ENCODE data around the gene DCUN1D1. TPM values are rescaled to one million over a fixed set of nuclear protein-coding genes. Genes with fewer than 3 reads are reported as not detected.

Gene DCUN1D1
- total RNA-seq = 10 to 100 TPM; 14.2 to 23.5 TPM

DNA sequence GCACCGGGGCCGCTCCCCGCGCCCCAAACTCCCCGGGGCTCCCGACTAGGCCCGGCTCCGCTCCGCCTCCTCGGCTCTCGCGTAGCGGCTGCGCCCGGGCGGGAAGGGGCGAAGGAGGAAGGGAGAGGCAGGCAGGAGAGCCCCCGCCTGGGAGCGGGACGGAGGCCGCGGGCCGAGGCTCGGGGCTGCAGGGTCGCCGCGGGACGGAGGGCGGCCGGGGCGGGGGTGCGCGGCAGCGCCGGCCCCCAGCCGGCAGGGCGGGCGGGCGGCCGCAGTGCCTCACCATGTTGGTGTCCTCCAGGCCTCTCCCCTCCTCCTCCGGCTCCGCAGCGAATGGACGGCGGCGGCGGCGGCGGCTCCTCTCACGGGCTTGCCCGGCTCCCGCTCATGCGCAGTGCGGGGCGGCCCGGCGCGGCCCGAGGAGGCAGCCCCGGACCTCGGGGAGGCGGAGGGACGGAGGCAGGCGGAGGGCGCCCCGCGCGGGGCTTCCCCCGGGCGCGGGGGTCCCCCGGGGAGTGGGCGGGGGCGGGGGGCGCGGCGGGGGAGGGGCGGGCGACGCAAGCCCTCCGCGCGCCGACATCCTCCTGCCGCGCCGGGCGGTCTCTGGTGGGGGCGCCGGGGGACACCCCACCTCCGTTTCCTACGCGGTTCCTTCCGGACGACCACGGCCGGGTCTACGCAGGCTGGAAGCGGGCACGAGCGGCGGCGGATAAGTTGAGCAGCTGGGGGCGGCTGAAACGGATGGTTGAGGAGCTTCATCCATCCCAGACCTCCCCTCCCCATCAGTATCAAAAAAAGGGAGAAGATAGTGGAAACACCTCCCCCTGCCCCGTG, at the start of gene DCUN1D1:
Gene DCUN1D1 (minus strand): TSS at position 335 of the 834 bp plus-strand sequence. CDS start 49 bp downstream, at position 286.
- Histone ChIP-seq H3K9me3 (no peaks in the 10 kb centered on the region), H3K4me1 (peaks cover 0 to 20% of the 10 kb centered on the region in 2 donors), H3K27me3 (no peaks in the 10 kb centered on the region), H3K27ac (peak within 1 kb of the TSS; percentile 85 to 89), H3K4me3 (peak within 1 kb of the TSS; percentile 98), H3K36me3 (no peaks in the 10 kb centered on the region)
- DNase-seq (ENCODE audit: low spot score) = peak; percentile 78
- TF ChIP-seq, protein P1, sequence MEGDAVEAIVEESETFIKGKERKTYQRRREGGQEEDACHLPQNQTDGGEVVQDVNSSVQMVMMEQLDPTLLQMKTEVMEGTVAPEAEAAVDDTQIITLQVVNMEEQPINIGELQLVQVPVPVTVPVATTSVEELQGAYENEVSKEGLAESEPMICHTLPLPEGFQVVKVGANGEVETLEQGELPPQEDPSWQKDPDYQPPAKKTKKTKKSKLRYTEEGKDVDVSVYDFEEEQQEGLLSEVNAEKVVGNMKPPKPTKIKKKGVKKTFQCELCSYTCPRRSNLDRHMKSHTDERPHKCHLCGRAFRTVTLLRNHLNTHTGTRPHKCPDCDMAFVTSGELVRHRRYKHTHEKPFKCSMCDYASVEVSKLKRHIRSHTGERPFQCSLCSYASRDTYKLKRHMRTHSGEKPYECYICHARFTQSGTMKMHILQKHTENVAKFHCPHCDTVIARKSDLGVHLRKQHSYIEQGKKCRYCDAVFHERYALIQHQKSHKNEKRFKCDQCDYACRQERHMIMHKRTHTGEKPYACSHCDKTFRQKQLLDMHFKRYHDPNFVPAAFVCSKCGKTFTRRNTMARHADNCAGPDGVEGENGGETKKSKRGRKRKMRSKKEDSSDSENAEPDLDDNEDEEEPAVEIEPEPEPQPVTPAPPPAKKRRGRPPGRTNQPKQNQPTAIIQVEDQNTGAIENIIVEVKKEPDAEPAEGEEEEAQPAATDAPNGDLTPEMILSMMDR (IDR thresholded peaks at IDR 0.05) = no peak

DNA sequence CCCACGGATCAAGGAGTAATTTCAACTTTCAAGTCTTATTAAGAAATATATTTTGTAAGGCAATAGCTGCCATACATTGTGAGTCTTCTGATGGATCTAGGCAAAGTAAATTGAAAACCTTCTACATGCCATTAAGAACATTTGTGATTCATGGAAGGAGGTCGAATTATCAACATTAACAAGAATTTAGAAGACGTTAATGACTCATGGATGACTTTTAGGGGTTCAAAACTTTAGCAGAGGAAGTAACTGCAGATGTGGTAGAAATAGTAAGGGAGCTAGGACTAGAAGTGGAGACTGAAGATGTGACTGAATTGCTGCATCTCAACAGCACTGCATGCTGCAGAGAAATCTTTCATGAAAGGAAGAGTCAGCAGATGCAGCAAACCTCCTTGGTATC, 48.1 kb upstream of the DCUN1D1 start:
- Histone ChIP-seq H3K27me3 (no peaks in the 10 kb centered on the region), H3K27ac (no peak overlapping the region), H3K4me3 (no peak overlapping the region), H3K9me3 (peaks cover 0 to 6% of the 10 kb centered on the region in 2 donors), H3K4me1 (no peaks in the 10 kb centered on the region), H3K36me3 (peaks cover 32% of the 10 kb centered on the region)
- no peak for DNase-seq (ENCODE audit: low spot score)
- TF ChIP-seq, protein P1 (IDR thresholded peaks at IDR 0.05) = no peak

DNA sequence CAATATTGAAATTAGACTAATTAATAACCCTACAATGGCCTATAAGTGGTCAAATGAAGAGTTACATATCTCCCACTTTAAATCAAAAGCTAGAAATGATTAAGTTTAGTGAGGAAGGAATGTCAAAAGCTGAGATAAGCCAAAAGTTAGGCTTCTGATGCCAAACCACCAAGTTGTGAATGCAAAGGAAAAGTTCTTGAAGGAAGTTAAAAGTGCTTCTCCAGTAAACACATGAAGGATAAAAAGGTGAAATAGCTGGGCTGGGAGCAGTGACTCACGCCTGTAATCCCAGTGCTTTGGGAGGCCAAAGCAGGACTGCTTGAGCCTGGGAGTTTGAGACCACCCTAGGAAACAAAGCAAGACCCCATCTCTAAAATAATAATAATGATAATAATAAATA, 46.9 kb upstream of the DCUN1D1 start:
- no peak for DNase-seq (ENCODE audit: low spot score)
- peaks cover 28% of the 10 kb centered on the region for H3K36me3 ChIP-seq

DNA sequence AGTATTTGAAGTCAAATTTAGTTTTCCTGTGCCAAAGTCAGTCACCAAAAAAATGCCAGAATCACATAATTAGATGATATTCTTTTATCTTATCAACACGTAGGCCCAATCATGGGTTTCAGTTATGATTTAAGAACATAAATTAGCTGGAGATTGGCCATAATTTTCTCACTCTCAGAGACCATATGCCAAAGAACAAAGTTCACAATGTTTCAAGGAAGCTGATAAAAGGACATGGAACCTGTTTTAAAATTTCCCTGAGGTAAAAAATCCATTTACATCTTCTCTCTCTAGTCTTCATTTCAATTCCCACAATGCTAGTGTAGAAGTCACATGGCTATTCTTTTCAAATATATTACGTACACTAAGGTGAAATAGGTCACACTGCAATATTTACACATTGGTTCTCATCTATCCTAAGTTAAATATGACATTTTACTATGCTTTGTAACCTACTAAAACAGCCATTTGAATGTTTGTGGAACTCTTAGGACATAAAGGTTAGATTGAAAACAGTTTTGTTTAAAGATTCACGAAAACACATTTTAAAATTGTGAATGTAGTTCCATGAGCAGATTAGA, 42.7 kb upstream of the DCUN1D1 start:
- H3K27ac ChIP-seq = no peak overlapping the region
- no peaks in the 10 kb centered on the region for H3K27me3 ChIP-seq
- peaks cover 34% of the 10 kb centered on the region for H3K36me3 ChIP-seq
- H3K4me1 ChIP-seq = no peaks in the 10 kb centered on the region
- no peak overlapping the region for H3K4me3 ChIP-seq
- DNase-seq (ENCODE audit: low spot score) = no peak
- TF ChIP-seq, protein P1 (IDR thresholded peaks at IDR 0.05) = no peak
- H3K9me3 ChIP-seq = peaks cover 0 to 3% of the 10 kb centered on the region in 2 donors

More for the DNA sequence above, 46.9 kb upstream of the DCUN1D1 start:
- Histone ChIP-seq H3K4me3 (no peak overlapping the region), H3K4me1 (no peaks in the 10 kb centered on the region), H3K9me3 (peaks cover 0 to 6% of the 10 kb centered on the region in 2 donors), H3K27me3 (no peaks in the 10 kb centered on the region), H3K27ac (no peak overlapping the region)
- TF ChIP-seq, protein P1 (IDR thresholded peaks at IDR 0.05) = no peak

DNA sequence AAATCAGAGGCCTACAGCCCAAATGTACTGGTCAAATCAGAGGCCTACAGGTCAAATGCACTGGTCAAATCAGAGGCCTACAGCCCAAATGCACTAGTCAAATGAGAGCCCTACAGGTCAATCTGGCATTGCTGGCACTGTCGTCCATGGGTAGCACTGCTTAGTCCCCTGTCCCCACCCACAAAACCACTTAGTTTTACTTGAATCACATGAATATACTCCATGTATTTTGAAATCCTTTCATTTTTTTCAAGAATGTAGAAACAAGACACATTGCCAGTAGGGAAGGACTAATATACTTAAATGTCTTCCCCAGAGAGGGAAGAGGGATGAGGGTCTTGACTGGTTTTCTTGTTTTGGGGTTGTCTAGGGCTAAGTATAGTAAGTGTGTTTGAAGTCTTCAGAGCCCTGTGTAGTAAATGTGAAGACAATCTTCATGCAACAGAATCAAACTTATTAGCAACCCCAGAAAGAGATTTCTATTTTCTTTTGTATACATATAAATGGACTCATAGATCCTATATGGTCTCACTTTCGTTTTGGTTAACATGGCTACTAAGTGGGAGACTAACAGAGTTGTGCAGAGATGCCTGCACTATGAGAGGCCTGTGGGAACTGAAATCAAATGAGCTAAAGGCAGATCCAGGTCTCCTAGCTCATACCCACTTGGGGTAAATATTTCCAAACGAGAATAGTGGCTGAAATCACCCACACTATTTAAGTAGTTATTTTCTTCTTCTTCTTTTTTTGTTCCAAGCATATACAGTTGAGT, 38.3 kb upstream of the DCUN1D1 start:
- Histone ChIP-seq H3K27ac (no peak overlapping the region), H3K9me3 (no peaks in the 10 kb centered on the region), H3K4me1 (no peaks in the 10 kb centered on the region), H3K36me3 (peaks cover 45% of the 10 kb centered on the region), H3K4me3 (no peak overlapping the region), H3K27me3 (no peaks in the 10 kb centered on the region)
- DNase-seq (ENCODE audit: low spot score) = no peak
- TF ChIP-seq, protein P1 (IDR thresholded peaks at IDR 0.05) = no peak
